ENCODE data around the gene CHD3. TPM values are rescaled to one million over a fixed set of nuclear protein-coding genes. Genes with fewer than 3 reads are reported as not detected.

The CHD3 gene
- total and polyA plus RNA-seq, 10 of the 15 experiments (the other 5 are each of a cell fraction or from before 2014, with no cell fraction given), result 1.4 to 86.8 (median 39.1) TPM

GRCh38 chr17:7931709-7932482, 43.3 kb downstream of the CHD3 start, which contains the start of the genes CNTROB and TRAPPC1 (continued):
- TF ChIP-seq E2F8 (IDR thresholded peaks at IDR 0.05; ENCODE audit: low read depth, partially characterized antibody), result no peak
- TF ChIP-seq ETV6 (conservative IDR thresholded peaks at IDR 0.05 in 1 of 2, IDR thresholded peaks at IDR 0.05 in 1 of 2; ENCODE audit: borderline replicate concordance in 1 of 2, low read depth in 1 of 2), result no peak
- TF ChIP-seq HDGF (IDR thresholded peaks at IDR 0.05), result peak; percentile 97
- TF ChIP-seq RFX5 (IDR thresholded peaks at IDR 0.05; ENCODE audit: low read depth, low read length), result peak; percentile 58
- no peak for TF ChIP-seq ATF3 (IDR thresholded peaks at IDR 0.05; ENCODE audit: borderline replicate concordance, extremely low read depth, low read depth, low read length)
- TF ChIP-seq PAX8 (IDR thresholded peaks at IDR 0.05), result no peak
- TF ChIP-seq POU2F2 (IDR thresholded peaks at IDR 0.05; ENCODE audit: borderline replicate concordance, low read depth, low read length), result peak; percentile 23; the same call in 1 of the 3 replicates
- TF ChIP-seq POLR2AphosphoS2 (IDR thresholded peaks at IDR 0.05; ENCODE audit: low read depth, low read length), result no peak
- no peak for TF ChIP-seq RELA (IDR thresholded peaks at IDR 0.05; ENCODE audit: borderline replicate concordance, partially characterized antibody)
- TF ChIP-seq BCLAF1 (IDR thresholded peaks at IDR 0.05), result no peak
- TF ChIP-seq NFYB (IDR thresholded peaks at IDR 0.05; ENCODE audit: insufficient read depth, low read depth, low read length), result peak; percentile 80; the same call in 1 of the 2 replicates
- peak; percentile 65 for TF ChIP-seq BACH1 (IDR thresholded peaks at IDR 0.05; ENCODE audit: borderline replicate concordance)
- peak in 1 of 2 experiments; percentile 27; a peak in 1 of 4 replicates for TF ChIP-seq EP300 (IDR thresholded peaks at IDR 0.05; ENCODE audit: borderline replicate concordance in 1 of 2, control insufficient read depth in 1 of 2, low read depth in 2 of 2, low read length in 2 of 2)
- TF ChIP-seq RCOR1 (conservative IDR thresholded peaks at IDR 0.05; ENCODE audit: low read depth, low read length), result 0 out of 2 replicates have a peak, but pooled peaks have one; percentile 46
- peak; percentile 58 for TF ChIP-seq MEF2B (IDR thresholded peaks at IDR 0.05; ENCODE audit: partially characterized antibody, poor library complexity, severe bottlenecking)
- peak in 1 of 2 experiments; percentile 68; a peak in 1 of 3 replicates for TF ChIP-seq EGR1 (IDR thresholded peaks at IDR 0.05; ENCODE audit: borderline replicate concordance in 1 of 2, low read depth in 2 of 2, low read length in 2 of 2)
- TF ChIP-seq SREBF1 (IDR thresholded peaks at IDR 0.05; ENCODE audit: low read length), result peak; percentile 41; the same call in 1 of the 2 replicates
- no peak for TF ChIP-seq NR2C2 (IDR thresholded peaks at IDR 0.05; ENCODE audit: borderline replicate concordance, control insufficient read depth, insufficient read length, low read depth)
- TF ChIP-seq NFYA (IDR thresholded peaks at IDR 0.05; ENCODE audit: borderline replicate concordance, low read depth, low read length), result no peak
- TF ChIP-seq SREBF2 (IDR thresholded peaks at IDR 0.05; ENCODE audit: low read length), result peak; percentile 51; the same call in 1 of the 2 replicates
- peak; percentile 100 for TF ChIP-seq ATF7 (IDR thresholded peaks at IDR 0.05; ENCODE audit: low read depth)
- no peak for TF ChIP-seq SPI1 (IDR thresholded peaks at IDR 0.05; ENCODE audit: borderline replicate concordance, insufficient read depth, low read depth, low read length)
- no peak for TF ChIP-seq HDAC2 (IDR thresholded peaks at IDR 0.05)

Measured in GM12878 (cell line).